NCI-H82 (cell line): Measurements from ENCODE around the gene RNF34.
A peak's percentile ranks its signal among the peaks of the same experiment; 100 is the strongest.

ENCODE experiments used
- DNase-seq: peaks from one replicate; lab custom pipeline; 2025; lab: John Stamatoyannopoulos, UW

The RNF34 gene

GRCh38 chr12:121438905-121439304 is 39.0 kb downstream of the RNF34 start:
- DNase-seq, result no peak

GRCh38 chr12:121439715-121440114 is 39.8 kb downstream of the RNF34 start:
- no peak for DNase-seq

GRCh38 chr12:121440768-121441167 is 40.9 kb downstream of the RNF34 start:
- DNase-seq, result no peak

GRCh38 chr12:121441555-121441954 is 41.6 kb downstream of the RNF34 start:
- DNase-seq, result peak; percentile 51

GRCh38 chr12:121442028-121442948 is 42.4 kb downstream of the RNF34 start:
- DNase-seq, result no peak

GRCh38 chr12:121443193-121443870 is 43.4 kb downstream of the RNF34 start:
- peak; percentile 84 for DNase-seq

GRCh38 chr12:121443911-121444841 is 44.3 kb downstream of the RNF34 start:
- DNase-seq, result no peak

- DNase-seq, result no peak
Observed at GRCh38 chr12:121444842-121445202, 44.9 kb downstream of the RNF34 start.

GRCh38 chr12:121446750-121447149 is 46.8 kb downstream of the RNF34 start:
- no peak for DNase-seq

GRCh38 chr12:121448771-121449315 is 48.9 kb downstream of the RNF34 start:
- peak; percentile 45 for DNase-seq

- DNase-seq, result peak; percentile 92
Observed at GRCh38 chr12:121451961-121452339, 52.0 kb downstream of the RNF34 start.

GRCh38 chr12:121452340-121452984 is 52.5 kb downstream of the RNF34 start:
- no peak for DNase-seq

GRCh38 chr12:121452985-121453360 is 53.1 kb downstream of the RNF34 start:
- DNase-seq, result no peak

GRCh38 chr12:121453629-121454028 is 53.7 kb downstream of the RNF34 start:
- DNase-seq, result no peak

- DNase-seq, result no peak
Observed at GRCh38 chr12:121454921-121455320, 55.0 kb downstream of the RNF34 start.

GRCh38 chr12:121455766-121456420 is 56.0 kb downstream of the RNF34 start:
- no peak for DNase-seq

GRCh38 chr12:121456551-121456950 is 56.6 kb downstream of the RNF34 start:
- no peak for DNase-seq

GRCh38 chr12:121461048-121461447 is 61.1 kb downstream of the RNF34 start:
- no peak for DNase-seq

GRCh38 chr12:121464331-121464730 is 64.4 kb downstream of the RNF34 start:
- no peak for DNase-seq

GRCh38 chr12:121465921-121466793 is 66.2 kb downstream of the RNF34 start:
- DNase-seq, result peak; percentile 67
